Stimulated activated CD8-positive, alpha-beta memory T cell treated with anti-CD3 and anti-CD28 coated beads, Interleukin-15, amount 100 ng/mL, for 24 hours (primary cell): ENCODE measurements around the gene ABT1.

Experiments used
- DNase-seq: peaks from one replicate; pipeline ENCODE4 v3.0.0-alpha.2; 2020; ENCODE audit warnings: low read depth

The ABT1 gene

GRCh38 chr6:26604797-26605196 is 8.0 kb downstream of the ABT1 start:
- no peak for DNase-seq

GRCh38 chr6:26607434-26608230 is 10.9 kb downstream of the ABT1 start:
- no peak for DNase-seq

- no peak for DNase-seq
Observed at GRCh38 chr6:26609463-26609862, 12.7 kb downstream of the ABT1 start.

- DNase-seq, result no peak
Observed at GRCh38 chr6:26611599-26611998, 14.8 kb downstream of the ABT1 start.

GRCh38 chr6:26613201-26613600 is 16.4 kb downstream of the ABT1 start:
- DNase-seq, result no peak

DNA sequence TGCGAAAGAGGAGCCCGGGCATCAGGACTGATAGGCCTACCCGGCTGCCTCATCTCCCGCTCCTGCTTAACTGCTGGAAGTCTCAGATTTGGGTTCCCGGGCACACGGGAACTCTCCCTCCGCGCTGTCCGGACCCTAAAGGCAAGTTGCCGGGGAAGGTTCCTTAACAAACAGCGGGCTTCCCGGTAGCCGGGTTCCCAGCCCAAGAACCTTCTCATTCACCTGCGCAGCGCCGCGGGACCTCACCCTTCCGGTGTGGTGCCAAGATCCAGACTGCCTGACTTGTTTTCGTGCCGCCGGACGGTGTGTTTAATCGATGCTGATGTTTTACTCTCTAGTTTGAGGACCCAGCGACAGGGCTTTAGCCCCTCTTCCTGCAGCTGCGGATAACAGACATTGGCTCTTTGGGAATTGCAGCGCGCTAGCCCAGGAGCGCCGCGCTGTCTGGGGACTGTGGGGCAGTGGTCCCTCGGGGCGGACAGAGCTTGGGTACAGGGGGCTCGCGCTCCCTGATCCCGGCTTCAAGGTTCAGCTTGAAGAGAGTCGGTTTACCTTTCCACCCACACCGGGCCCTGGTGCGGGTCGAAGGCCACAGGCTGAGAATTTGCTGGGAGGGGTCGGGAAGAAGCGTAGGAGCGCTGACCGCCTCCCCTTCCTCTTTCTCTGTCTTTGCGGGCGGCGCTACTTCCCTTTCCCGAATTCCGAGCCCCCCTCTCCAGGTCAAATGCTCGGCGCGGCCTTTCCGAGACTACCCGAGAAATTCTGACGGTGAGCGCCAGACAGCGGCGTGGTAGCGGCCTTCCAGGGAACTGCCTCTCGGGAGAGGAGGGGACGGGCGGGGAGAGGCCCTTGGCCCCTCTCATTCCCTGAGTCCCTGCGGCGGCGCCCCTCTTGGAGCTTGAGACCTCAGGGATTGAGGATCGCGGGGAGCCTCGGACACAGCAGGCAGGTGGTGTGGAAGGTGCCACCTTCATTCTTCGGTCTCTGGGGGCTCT is 17.2 kb downstream of the ABT1 start:
- no peak for DNase-seq

DNA sequence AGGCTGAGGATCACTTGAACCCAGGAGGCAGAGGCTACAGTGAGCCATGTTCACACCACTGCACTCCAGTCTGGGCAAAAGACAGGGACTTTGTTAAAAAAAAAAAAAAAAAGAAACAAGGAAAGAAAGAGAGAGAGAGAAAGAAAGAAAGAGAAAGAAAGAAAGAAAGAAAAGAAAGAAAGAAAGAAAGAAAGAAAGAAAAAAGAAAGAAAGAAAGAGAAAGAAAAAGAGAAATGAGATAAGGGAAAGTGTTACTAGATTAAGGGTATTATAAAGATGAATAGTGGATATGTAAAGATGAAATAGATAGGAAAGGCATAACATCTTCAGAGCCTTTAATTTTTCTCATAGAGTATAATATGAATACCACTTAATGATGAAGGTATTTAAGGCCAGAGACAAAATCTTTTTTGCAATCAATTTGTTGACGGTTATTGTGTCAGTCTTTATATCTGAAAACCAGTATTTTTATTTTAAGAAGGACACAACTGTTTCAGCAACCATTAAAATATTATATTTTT is 26.6 kb downstream of the ABT1 start:
- DNase-seq, result no peak

DNA sequence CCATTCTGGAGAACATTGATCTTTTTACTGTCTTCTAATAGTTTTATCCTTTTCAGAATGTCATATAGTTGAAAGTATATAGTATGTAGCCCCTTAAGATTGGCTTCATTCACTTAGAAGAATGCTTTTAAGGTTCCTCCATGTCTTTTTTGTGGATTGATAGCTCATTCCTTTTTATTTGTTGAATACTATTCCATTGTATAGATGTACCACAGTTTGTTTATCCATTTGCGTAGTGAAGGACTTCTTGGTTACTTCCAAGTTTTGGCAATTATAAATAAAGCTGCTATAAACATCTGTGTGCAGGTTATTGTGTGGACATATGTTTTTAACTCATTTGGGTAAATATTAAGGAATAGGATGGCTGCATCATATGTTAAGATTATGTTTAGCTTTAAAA is 27.8 kb downstream of the ABT1 start:
- no peak for DNase-seq

GRCh38 chr6:26627843-26628242 is 31.1 kb downstream of the ABT1 start:
- DNase-seq, result no peak

- DNase-seq, result no peak
Observed at GRCh38 chr6:26629359-26629758, 32.6 kb downstream of the ABT1 start.

DNA sequence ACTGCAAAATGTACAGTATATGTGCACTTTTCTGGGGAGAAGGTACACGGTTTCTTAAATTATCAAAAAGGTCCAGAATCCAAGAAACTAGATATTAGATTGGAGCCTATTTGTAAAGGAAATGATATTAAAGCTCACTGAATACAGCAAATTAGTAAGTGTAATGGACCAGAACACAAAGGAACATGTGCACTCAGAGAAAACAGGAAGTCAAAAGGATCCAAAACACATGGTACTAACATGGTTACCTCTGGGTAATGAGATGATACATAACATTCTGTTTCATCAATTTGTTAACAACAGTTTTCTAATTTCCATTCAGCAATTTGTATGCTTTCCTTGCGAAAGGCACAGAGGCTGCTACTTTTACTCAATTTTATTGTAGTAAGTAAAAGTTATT is 44.1 kb downstream of the ABT1 start:
- DNase-seq, result no peak

DNA sequence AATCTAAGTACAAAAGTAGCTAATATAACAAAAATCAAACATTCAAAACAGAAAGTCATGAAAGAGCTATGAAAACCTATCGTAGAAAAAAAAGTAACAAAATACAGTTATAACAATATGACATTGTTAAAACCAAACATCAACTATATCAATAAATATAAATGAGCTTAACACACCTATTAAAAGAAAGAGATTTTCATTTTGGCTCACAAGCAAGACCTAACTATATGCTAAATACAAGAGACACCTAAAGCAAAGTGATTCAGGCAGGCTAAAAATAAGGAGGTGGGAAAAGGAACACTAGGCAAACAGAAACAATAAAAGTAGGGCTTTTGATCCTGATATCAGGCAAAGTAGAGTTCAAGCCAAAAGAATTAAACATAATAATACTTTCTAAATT is 49.3 kb downstream of the ABT1 start:
- DNase-seq, result no peak
